ENCODE results near the gene UBE2F. TPM values are rescaled to one million over a fixed set of nuclear protein-coding genes. Genes with fewer than 3 reads are reported as not detected.

UBE2F gene
- polyA plus RNA-seq, 1 of the 3 experiments (the other 2 are of a cell fraction) = 56.9 TPM

GRCh38 chr2:238020816-238021215 is 54.0 kb downstream of the UBE2F start (continued):
- TF ChIP-seq REST (IDR thresholded peaks at IDR 0.05; ENCODE audit: low read depth, low read length) (no peak), JUND (IDR thresholded peaks at IDR 0.05) (no peak), POLR2AphosphoS5 (IDR thresholded peaks at IDR 0.05; ENCODE audit: low read depth, low read length) (no peak), RAD21 (IDR thresholded peaks at IDR 0.05; ENCODE audit: low read length) (no peak), NRF1 (IDR thresholded peaks at IDR 0.05; ENCODE audit: low read depth, low read length) (no peak)

DNA sequence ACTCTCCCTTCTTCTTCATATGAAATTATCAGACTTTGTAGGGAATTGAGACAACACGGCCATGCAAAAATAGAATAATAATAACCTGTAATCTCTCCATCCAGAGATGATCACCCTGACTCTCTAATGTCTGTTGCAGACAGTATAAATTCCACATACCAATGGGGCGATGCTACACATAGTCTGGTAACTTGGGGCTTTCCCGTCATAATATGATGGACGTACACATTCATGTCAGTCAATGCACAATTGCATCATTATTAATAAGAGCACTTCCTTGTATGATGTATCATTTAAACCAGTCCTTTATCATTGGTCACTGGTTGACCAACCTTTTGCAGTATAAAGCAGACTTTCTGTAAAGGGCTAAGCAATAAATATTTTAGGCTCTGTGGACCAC is 54.5 kb downstream of the UBE2F start:
- ChIA-PET CTCF (no interaction called here), POLR2A (no interaction called here)
- H3K4me1 ChIP-seq (ENCODE audit: control insufficient read depth in 1 of 2, insufficient read depth in 2 of 2, low read depth in 1 of 2, low read length in 1 of 2) = peaks cover 0 to 6% of the 10 kb centered on the region in 2 experiments; a peak in 1 of 4 replicates
- no peaks in the 10 kb centered on the region for H3K27me3 ChIP-seq (ENCODE audit: insufficient read depth)
- peaks cover 4 to 33% of the 10 kb centered on the region in 2 experiments for H3K36me3 ChIP-seq (replicated peaks in 1 of 2; ENCODE audit: control insufficient read depth in 1 of 2, insufficient read depth in 2 of 2, low read length in 1 of 2)
- WGBS (ENCODE audit: low lambda C conversion rate) = 83% methylated on average over 4 of the region's 4 CpGs
- H3F3A ChIP-seq (replicated peaks; ENCODE audit: insufficient read depth) = no peaks in the 10 kb centered on the region
- H4K20me1 ChIP-seq (ENCODE audit: insufficient read depth) = no peaks in the 10 kb centered on the region
- no peak overlapping the region for H3K4me2 ChIP-seq
- H3K27ac ChIP-seq (ENCODE audit: low read depth in 2 of 2, low read length in 1 of 2) = no peak overlapping the region
- TF ChIP-seq TCF12 (IDR thresholded peaks at IDR 0.05) (no peak), RCOR1 (IDR thresholded peaks at IDR 0.05; ENCODE audit: low read length) (no peak), MXI1 (IDR thresholded peaks at IDR 0.05; ENCODE audit: low read depth, low read length) (no peak), PBX3 (IDR thresholded peaks at IDR 0.05) (peak; percentile 63)
- no peak overlapping the region for H3K9ac ChIP-seq
- H3K79me2 ChIP-seq (ENCODE audit: insufficient read depth) = peaks cover 18% of the 10 kb centered on the region; the same call in 1 of the 2 replicates
- no peak overlapping the region for H2AFZ ChIP-seq (ENCODE audit: low read depth)
- H3K4me3 ChIP-seq (ENCODE audit: low read depth in 2 of 2, low read length in 1 of 2) = no peak overlapping the region
- H3K9me2 ChIP-seq = no peaks in the 10 kb centered on the region
- no peaks in the 10 kb centered on the region for H3K9me3 ChIP-seq
- no peak for DNase-seq

GRCh38 chr2:238022594-238023157 is 55.9 kb downstream of the UBE2F start:
- H3K4me3 ChIP-seq (ENCODE audit: low read depth in 2 of 2, low read length in 1 of 2) = no peak overlapping the region
- H4K20me1 ChIP-seq (ENCODE audit: insufficient read depth) = no peaks in the 10 kb centered on the region
- CTCF ChIA-PET = no interaction called here
- 93% methylated on average over 5 of the region's 5 CpGs for WGBS (ENCODE audit: low lambda C conversion rate)
- H3K27me3 ChIP-seq (ENCODE audit: insufficient read depth) = no peaks in the 10 kb centered on the region
- H3K9me2 ChIP-seq = no peaks in the 10 kb centered on the region
- POLR2A ChIA-PET = no interaction called here
- H2AFZ ChIP-seq (ENCODE audit: low read depth) = no peak overlapping the region
- no peak overlapping the region for H3K27ac ChIP-seq (ENCODE audit: low read depth in 2 of 2, low read length in 1 of 2)
- H3F3A ChIP-seq (replicated peaks; ENCODE audit: insufficient read depth) = no peaks in the 10 kb centered on the region
- no peaks in the 10 kb centered on the region for H3K9me3 ChIP-seq
- H3K79me2 ChIP-seq (ENCODE audit: insufficient read depth) = peaks cover 18% of the 10 kb centered on the region; the same call in 1 of the 2 replicates
- no peak for DNase-seq
- no peak overlapping the region for H3K4me2 ChIP-seq
- TF ChIP-seq JUND (IDR thresholded peaks at IDR 0.05) (no peak), FOXM1 (IDR thresholded peaks at IDR 0.05; ENCODE audit: low read depth) (no peak)
- H3K4me1 ChIP-seq (ENCODE audit: control insufficient read depth in 1 of 2, insufficient read depth in 2 of 2, low read depth in 1 of 2, low read length in 1 of 2) = peaks cover 0 to 6% of the 10 kb centered on the region in 2 experiments; a peak in 1 of 4 replicates
- H3K9ac ChIP-seq = no peak overlapping the region
- peaks cover 4 to 34% of the 10 kb centered on the region in 2 experiments for H3K36me3 ChIP-seq (replicated peaks in 1 of 2; ENCODE audit: control insufficient read depth in 1 of 2, insufficient read depth in 2 of 2, low read length in 1 of 2)
